MG63 (cell line): ENCODE data around the gene SRGN. TPM values are rescaled to one million over a fixed set of nuclear protein-coding genes. Genes with fewer than 3 reads are reported as not detected.
A peak's percentile ranks its signal among the peaks of the same experiment; 100 is the strongest.

ENCODE experiments used
- DNase-seq: peaks from one replicate; pipeline ENCODE4 v3.0.0-alpha.2; 2020
- H3K27me3 ChIP-seq: fragments of 250-450 bp; sonication (Bioruptor Pico); 2 replicates; pipeline ENCODE4 v1.5.1; 2020; ENCODE audit warnings: mild to moderate bottlenecking, moderate library complexity
- H3K36me3 ChIP-seq: fragments of 250-450 bp; sonication (Bioruptor Pico); 2 replicates; pipeline ENCODE4 v1.5.1; 2020; ENCODE audit warnings: mild to moderate bottlenecking, moderate library complexity
- H3K4me3 ChIP-seq: fragments of 250-450 bp; sonication (Bioruptor Pico); 2 replicates; pipeline ENCODE4 v1.5.1; 2020; ENCODE audit warnings: mild to moderate bottlenecking, moderate library complexity
- H3K9me3 ChIP-seq: fragments of 250-450 bp; sonication (Bioruptor Pico); 2 replicates; pipeline ENCODE4 v1.5.1; 2020; ENCODE audit warnings: mild to moderate bottlenecking, moderate library complexity
- total RNA-seq: library from RNA; depleted of rRNA; stranded (reverse); fragments of >200 nt; shearing (Covaris generic); gene quantifications from 2 replicates; pipeline ENCODE4 v1.2.3, GENCODE V29; 2014; ENCODE audit warnings: low replicate concordance

Gene SRGN
- total RNA-seq, 1 experiment from 2014 or later: 10.2 TPM

DNA sequence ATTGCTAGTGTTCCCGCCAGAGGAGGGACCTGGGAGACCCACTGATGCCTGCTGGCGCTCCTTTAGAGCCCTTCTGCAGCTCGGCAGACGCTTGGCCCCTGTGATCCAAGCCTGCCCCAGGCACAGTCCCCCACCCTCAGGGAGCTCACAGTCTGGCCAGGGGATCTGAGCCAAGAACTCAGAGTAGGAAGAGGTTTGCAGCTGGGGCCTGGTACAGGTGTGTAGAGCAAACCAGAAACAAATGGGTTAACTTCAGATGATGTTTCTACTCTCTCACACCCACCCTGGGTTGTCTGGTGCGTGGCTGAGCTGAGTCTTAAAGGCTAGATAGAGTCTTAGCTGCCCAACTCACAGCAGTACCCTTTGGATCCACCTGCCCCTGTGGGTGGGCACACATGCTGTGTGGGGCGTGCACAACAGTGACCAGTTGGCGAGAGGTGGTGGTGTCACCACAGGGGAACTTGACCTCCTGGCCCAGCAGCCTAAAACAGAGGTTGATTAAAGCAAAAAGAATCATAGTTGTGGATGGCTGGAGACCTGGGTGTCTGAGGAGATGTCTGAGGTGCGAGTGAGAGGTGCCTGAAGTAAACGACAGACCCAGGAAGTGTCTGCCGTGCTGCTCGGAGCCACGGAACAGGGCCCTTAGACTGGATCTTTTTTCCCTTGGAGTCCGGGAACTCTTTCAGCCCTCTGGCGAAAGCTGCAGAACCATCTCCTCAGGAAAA is 31.2 kb upstream of the SRGN start:
- DNase-seq: no peak
- Histone ChIP-seq H3K36me3 (no peaks in the 10 kb centered on the region), H3K27me3 (no peaks in the 10 kb centered on the region)

DNA sequence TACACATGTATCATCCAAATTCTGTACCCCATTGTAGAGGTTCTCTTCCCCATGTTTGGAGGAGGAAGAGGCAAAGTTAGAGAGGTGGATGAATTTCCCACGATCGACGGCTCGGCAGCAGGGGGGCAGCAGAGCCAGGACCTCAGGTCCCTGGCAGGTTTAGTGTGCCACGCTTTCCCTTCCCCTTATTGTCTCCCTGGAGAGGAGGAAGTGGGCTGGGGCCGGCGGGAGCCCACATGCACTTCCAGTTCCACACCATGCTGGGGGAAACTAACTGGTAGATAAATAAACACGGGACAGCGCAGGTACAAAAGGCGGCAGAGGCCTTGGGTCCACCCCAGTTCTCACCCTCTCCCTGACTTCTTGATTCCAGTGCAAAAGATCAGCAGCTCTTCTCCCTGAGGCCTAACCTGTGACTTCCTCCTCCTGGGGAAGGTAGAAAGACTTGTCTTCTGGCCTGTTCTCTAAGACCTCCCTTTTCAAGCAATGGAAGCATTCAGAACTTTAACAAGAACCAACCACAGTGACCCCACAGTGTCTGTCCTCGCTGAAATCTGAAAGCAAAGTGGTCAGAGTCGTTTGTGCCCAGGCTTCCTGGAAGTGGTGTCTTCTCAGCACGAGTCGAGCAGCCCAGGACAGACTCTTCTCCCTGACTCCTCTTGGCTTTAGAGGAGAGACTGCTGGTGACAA is 30.5 kb upstream of the SRGN start:
- Histone ChIP-seq H3K4me3 (no peak overlapping the region), H3K27me3 (no peaks in the 10 kb centered on the region)

More for the DNA sequence above, 31.2 kb upstream of the SRGN start:
- no peak overlapping the region for H3K4me3 ChIP-seq
- H3K9me3 ChIP-seq: no peaks in the 10 kb centered on the region

GRCh38 chr10:69057951-69058297 is 30.0 kb upstream of the SRGN start:
- no peak overlapping the region for H3K4me3 ChIP-seq
- H3K27me3 ChIP-seq: no peaks in the 10 kb centered on the region
- H3K9me3 ChIP-seq: no peaks in the 10 kb centered on the region
- no peak for DNase-seq
- no peaks in the 10 kb centered on the region for H3K36me3 ChIP-seq

More for the DNA sequence above, 30.5 kb upstream of the SRGN start:
- Histone ChIP-seq H3K9me3 (no peaks in the 10 kb centered on the region), H3K36me3 (no peaks in the 10 kb centered on the region)
- DNase-seq: no peak

DNA sequence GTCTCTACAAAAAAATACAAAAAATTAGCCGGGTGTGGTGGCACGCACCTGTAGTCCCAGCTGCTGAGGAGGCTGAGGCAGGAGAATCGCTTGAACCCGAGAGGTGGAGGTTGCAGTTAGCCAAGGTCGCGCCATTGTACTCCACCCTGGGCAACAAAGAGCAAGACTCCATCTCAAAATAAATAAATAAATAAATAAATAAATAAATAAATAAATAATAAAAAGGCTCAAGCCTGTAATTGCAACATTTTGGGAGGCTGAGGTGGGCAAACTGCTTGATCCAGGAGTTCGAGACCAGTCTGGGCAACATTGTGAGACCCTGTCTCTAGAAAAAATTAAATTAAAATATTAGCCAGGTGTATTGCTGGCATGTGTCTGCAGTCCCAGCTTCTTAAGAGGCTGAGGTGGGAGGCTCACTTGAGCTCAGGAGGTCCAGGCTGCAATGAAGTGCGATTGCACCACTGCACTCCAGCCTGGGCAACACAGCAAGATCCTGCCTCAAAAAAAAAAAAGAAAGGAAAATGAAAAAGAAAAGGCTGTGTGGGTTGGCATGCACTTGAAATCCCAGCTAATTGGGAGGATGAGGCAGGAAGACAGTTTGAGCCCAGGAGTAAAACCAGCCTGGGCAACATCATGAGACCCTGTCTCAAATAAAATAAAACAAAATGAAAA is 27.6 kb upstream of the SRGN start:
- no peaks in the 10 kb centered on the region for H3K36me3 ChIP-seq
- H3K9me3 ChIP-seq: no peaks in the 10 kb centered on the region
- H3K4me3 ChIP-seq: no peak overlapping the region
- H3K27me3 ChIP-seq: no peaks in the 10 kb centered on the region
- no peak for DNase-seq

DNA sequence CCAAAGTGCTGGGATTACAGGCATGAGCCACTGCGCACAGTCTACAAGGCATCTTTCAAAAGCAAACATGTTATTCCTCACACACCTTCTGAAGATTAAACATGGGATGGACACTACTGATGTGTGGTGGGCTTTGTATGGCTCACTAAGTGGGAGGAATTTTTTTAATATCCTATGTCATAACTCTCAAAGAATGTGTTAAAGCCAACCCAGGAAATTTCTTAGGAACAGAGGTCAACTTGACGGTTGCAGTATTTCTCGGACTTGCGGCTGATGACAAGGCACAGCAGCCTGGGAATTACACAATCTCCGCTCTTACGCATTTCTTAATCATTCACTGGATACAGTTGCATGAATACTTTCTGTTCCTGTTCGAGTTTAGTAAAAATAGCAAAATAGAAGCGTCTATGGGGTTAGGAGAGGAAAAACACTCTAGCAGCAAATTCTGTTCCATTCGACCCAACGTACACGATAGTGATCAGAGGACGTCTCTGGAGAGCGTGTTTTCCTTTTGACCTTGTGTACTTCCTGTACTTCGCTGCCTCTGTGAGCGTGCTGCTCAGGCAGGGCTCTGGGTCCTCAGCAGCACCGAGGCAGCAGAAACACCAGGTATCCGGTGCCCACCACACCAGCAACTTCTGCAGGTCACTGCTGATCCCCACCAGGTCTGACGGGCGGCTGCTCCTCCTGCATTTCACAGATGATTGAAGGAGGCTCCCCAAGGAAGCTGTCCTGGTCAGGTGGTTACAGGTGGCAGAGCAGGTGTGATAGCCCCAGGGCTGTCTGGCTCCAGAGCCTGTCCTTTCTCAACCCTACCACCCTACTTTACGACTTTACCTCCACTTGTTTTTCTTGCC is 26.4 kb upstream of the SRGN start:
- Histone ChIP-seq H3K36me3 (no peaks in the 10 kb centered on the region), H3K9me3 (no peaks in the 10 kb centered on the region), H3K27me3 (no peaks in the 10 kb centered on the region), H3K4me3 (peak overlapping the region; percentile 16; the same call in 1 of the 2 replicates)
- DNase-seq: peak; percentile 62

DNA sequence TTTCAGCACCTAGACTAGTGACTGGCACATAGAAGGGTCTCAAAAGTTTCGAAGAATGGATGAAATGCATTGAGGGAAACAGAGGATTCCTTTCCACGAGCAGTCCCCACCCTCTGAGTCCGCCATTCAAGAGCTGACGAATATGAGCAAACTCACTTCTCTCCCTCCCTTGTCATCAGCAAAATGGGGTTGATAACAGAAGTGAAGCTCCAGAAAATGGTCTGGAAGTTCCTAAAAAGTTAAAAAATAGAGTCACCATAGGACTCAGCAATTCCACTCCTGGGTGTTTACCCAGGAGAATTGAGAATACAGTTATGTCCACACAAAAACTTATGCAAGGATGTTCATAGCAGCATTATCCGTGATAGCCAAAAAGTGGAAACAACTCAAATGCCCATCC is 25.0 kb upstream of the SRGN start:
- H3K27me3 ChIP-seq: no peaks in the 10 kb centered on the region
- DNase-seq: no peak
- H3K4me3 ChIP-seq: no peak overlapping the region
- no peaks in the 10 kb centered on the region for H3K9me3 ChIP-seq
- H3K36me3 ChIP-seq: no peaks in the 10 kb centered on the region

DNA sequence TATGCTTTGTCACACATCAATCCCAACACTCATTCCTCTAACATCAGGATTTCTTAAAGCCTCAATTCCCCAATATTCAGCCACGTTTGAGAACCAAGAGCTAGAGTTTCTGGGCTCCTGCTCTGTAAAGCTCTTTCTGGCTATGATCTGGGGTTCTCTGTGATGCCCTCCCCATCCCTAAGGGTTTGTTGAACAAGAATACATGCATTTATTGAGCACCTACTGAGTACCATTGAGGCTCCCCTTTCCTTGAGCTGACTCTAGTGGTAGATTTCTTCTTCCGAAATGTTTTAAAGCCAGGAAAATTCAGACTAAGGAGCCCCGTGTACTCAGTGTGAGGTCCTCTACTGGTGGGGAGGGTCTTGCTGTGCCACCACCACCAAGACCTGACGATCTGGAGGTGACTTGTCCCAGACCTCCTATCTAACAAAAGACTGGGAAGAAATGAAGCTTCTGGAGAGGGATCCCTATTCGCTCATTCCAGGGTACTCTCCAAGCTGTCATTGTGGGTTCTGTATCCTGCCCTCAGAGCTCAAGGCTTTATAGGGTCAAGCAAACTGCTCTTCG is 23.1 kb upstream of the SRGN start:
- DNase-seq: no peak
- no peaks in the 10 kb centered on the region for H3K9me3 ChIP-seq
- no peaks in the 10 kb centered on the region for H3K36me3 ChIP-seq
- H3K4me3 ChIP-seq: no peak overlapping the region
- no peaks in the 10 kb centered on the region for H3K27me3 ChIP-seq

- peak; percentile 46 for DNase-seq
- H3K9me3 ChIP-seq: no peaks in the 10 kb centered on the region
- H3K4me3 ChIP-seq: no peak overlapping the region
Measured at GRCh38 chr10:69065406-69066361, 22.2 kb upstream of the SRGN start.

DNA sequence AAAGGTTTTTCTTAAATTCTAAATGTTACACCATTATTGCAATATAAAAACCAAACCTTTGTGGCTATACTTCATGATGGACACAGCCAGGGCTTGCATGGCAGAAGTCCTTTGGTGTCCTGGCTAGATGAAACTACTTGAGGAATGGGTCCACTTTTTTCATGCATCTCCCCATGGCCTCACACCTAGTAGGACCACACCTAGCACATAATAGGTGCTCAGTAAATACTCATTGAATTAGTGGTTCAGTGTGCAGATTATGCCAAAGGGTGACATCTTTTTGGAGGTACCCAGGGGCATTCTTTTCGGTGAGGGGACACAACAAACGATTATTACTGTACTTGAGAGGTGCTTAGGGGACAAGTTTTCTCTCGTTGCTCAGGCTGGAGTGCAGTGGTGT is 20.7 kb upstream of the SRGN start:
- no peaks in the 10 kb centered on the region for H3K27me3 ChIP-seq
- DNase-seq: no peak
- H3K36me3 ChIP-seq: no peaks in the 10 kb centered on the region

More at GRCh38 chr10:69065406-69066361, 22.2 kb upstream of the SRGN start:
- Histone ChIP-seq H3K27me3 (no peaks in the 10 kb centered on the region), H3K36me3 (no peaks in the 10 kb centered on the region)

DNA sequence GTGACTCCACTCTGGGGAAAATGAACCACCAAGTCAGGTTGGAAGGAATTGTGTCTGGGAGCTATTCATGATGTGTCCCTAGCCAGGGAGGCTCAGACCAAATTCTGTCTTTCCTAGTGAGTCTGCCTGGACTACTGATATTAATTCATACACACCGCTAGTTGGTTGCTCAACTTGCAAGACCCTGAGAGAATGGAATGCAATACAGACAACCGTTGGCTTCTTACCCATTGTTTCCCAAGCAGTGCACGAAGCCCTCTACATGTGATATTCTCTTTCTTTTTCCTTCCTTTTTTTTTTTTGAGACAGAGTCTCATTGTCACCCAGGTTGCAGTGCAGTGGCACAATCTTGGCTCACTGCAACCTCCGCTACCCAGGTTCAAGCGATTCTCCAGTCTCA is 19.4 kb upstream of the SRGN start:
- no peak for DNase-seq
- no peaks in the 10 kb centered on the region for H3K9me3 ChIP-seq
- no peak overlapping the region for H3K4me3 ChIP-seq
- H3K27me3 ChIP-seq: no peaks in the 10 kb centered on the region
- no peaks in the 10 kb centered on the region for H3K36me3 ChIP-seq

More for the DNA sequence above, 20.7 kb upstream of the SRGN start:
- no peaks in the 10 kb centered on the region for H3K9me3 ChIP-seq
- H3K4me3 ChIP-seq: no peak overlapping the region

- no peaks in the 10 kb centered on the region for H3K36me3 ChIP-seq
- no peaks in the 10 kb centered on the region for H3K9me3 ChIP-seq
- H3K4me3 ChIP-seq: no peak overlapping the region
- H3K27me3 ChIP-seq: no peaks in the 10 kb centered on the region
- no peak for DNase-seq
Measured at GRCh38 chr10:69069090-69070042, 18.5 kb upstream of the SRGN start.

- H3K27me3 ChIP-seq: no peaks in the 10 kb centered on the region
- no peak overlapping the region for H3K4me3 ChIP-seq
- H3K36me3 ChIP-seq: no peaks in the 10 kb centered on the region
- H3K9me3 ChIP-seq: no peaks in the 10 kb centered on the region
- no peak for DNase-seq
Measured at GRCh38 chr10:69070951-69071350, 17.0 kb upstream of the SRGN start.

- H3K4me3 ChIP-seq: no peak overlapping the region
- no peaks in the 10 kb centered on the region for H3K36me3 ChIP-seq
- no peak for DNase-seq
- no peaks in the 10 kb centered on the region for H3K9me3 ChIP-seq
- H3K27me3 ChIP-seq: no peaks in the 10 kb centered on the region
Measured at GRCh38 chr10:69071610-69072009, 16.3 kb upstream of the SRGN start.

DNA sequence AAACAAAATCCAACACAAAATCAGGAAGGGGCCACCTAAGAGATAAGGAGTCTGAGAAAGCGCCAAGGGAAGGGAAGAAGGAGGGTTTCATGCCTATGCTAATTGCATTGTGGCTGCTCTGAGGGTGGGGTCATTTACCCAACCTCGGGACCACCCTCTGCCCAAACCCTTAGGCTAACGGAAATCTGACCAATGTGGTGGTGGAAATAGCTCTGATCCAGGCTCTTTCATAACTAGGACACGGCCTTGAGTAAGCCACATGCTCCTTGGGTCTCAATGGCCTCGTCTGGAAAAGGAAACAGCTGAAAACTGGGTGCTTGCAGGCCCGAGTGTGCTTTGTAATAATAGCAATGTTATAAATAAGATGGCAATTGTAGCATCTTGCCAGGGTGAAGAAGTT is 14.9 kb upstream of the SRGN start:
- Histone ChIP-seq H3K27me3 (no peaks in the 10 kb centered on the region), H3K36me3 (no peaks in the 10 kb centered on the region), H3K4me3 (no peak overlapping the region), H3K9me3 (no peaks in the 10 kb centered on the region)
- DNase-seq: no peak
